Loucy (cell line): Measurements from ENCODE around the gene SMG6.

Experiments
- CTCF ChIP-seq: fragments of 200-600 bp; sonication (generic); conservative IDR thresholded peaks from 2 replicates; pipeline ENCODE4 v1.5.1; 2014; ENCODE audit warnings: mild to moderate bottlenecking, antibody characterized with exemption, low read length
- EZH2phosphoT487 ChIP-seq: fragments of 200-600 bp; IDR thresholded peaks from 2 replicates; pipeline ENCODE4 v1.6.1; 2018; ENCODE audit warnings: antibody characterized with exemption, mild to moderate bottlenecking, moderate library complexity, borderline replicate concordance

DNA sequence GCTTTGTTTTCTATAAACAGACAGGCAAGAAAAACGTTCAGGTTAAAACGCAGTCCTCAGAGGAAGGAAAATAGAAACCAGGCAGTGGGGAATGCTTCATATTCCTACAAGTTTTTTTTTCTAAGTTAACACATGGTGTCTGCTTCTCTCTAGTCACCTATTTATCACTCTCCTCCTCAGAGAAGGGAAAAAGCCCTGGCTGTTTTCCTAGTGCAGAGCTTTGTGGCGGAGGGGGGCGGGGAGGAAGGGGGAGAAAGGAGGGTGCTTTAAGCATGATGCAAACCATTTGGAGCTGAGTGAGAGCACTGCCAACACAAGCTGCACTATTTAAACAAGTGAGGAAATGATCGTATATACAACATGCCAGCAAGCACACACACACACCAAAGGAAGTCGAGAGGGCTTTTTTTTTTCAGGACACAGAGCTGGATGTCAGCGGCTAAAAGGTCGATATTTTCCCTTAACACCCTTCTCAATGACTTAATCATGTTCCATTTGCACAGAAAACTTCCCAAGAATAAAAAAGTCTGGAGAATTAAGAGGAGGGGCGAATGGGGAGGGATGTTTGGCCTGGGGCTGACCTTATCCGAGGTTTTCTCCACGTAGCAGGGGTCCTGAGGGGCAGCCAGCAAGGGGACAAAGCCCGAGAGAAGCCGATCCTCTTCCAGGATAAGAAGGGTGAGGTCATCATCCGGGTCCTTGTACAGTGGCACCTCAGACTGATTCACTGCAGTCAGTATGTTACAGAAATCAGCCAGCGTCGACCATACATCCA is 131.3 kb downstream of the SMG6 start:
- TF ChIP-seq CTCF (no peak), EZH2phosphoT487 (no peak)
